ENCODE measurements around the gene TMEM244.

The TMEM244 gene

GRCh38 chr6:129795261-129795660, 65.9 kb downstream of the TMEM244 start:
- H3K36me3 ChIP-seq (ENCODE audit: control insufficient read depth, insufficient read depth, low read length): no peaks in the 10 kb centered on the region
- no peak overlapping the region for H3K9ac ChIP-seq (ENCODE audit: low read depth, low read length)
- H3K27me3 ChIP-seq (ENCODE audit: control insufficient read depth, insufficient read depth, low read length): no peaks in the 10 kb centered on the region
- H3K4me1 ChIP-seq (ENCODE audit: control insufficient read depth, insufficient read depth, low read length): no peaks in the 10 kb centered on the region
- H3K4me3 ChIP-seq (ENCODE audit: low read depth, low read length): no peak overlapping the region
- H3K9me3 ChIP-seq (ENCODE audit: control insufficient read depth, insufficient read depth, low read length): no peaks in the 10 kb centered on the region

GRCh38 chr6:129793447-129793846, 67.7 kb downstream of the TMEM244 start:
- Histone ChIP-seq H3K9me3 (ENCODE audit: control insufficient read depth, insufficient read depth, low read length) (no peaks in the 10 kb centered on the region), H3K27me3 (ENCODE audit: control insufficient read depth, insufficient read depth, low read length) (no peaks in the 10 kb centered on the region), H3K4me1 (ENCODE audit: control insufficient read depth, insufficient read depth, low read length) (no peaks in the 10 kb centered on the region), H3K4me3 (ENCODE audit: low read depth, low read length) (no peak overlapping the region), H3K9ac (ENCODE audit: low read depth, low read length) (no peak overlapping the region), H3K36me3 (ENCODE audit: control insufficient read depth, insufficient read depth, low read length) (no peaks in the 10 kb centered on the region)

- H3K9me3 ChIP-seq (ENCODE audit: control insufficient read depth, insufficient read depth, low read length): no peaks in the 10 kb centered on the region
- no peaks in the 10 kb centered on the region for H3K27me3 ChIP-seq (ENCODE audit: control insufficient read depth, insufficient read depth, low read length)
- H3K4me1 ChIP-seq (ENCODE audit: control insufficient read depth, insufficient read depth, low read length): no peaks in the 10 kb centered on the region
- H3K9ac ChIP-seq (ENCODE audit: low read depth, low read length): no peak overlapping the region
- no peak overlapping the region for H3K4me3 ChIP-seq (ENCODE audit: low read depth, low read length)
- H3K36me3 ChIP-seq (ENCODE audit: control insufficient read depth, insufficient read depth, low read length): no peaks in the 10 kb centered on the region
Measured at GRCh38 chr6:129792049-129792448, 69.1 kb downstream of the TMEM244 start.

GRCh38 chr6:129790785-129791184, 70.3 kb downstream of the TMEM244 start:
- H3K9me3 ChIP-seq (ENCODE audit: control insufficient read depth, insufficient read depth, low read length): no peaks in the 10 kb centered on the region
- H3K4me1 ChIP-seq (ENCODE audit: control insufficient read depth, insufficient read depth, low read length): no peaks in the 10 kb centered on the region
- no peaks in the 10 kb centered on the region for H3K27me3 ChIP-seq (ENCODE audit: control insufficient read depth, insufficient read depth, low read length)
- no peak overlapping the region for H3K4me3 ChIP-seq (ENCODE audit: low read depth, low read length)
- H3K36me3 ChIP-seq (ENCODE audit: control insufficient read depth, insufficient read depth, low read length): no peaks in the 10 kb centered on the region
- no peak overlapping the region for H3K9ac ChIP-seq (ENCODE audit: low read depth, low read length)

- H3K36me3 ChIP-seq (ENCODE audit: control insufficient read depth, insufficient read depth, low read length): no peaks in the 10 kb centered on the region
- H3K4me3 ChIP-seq (ENCODE audit: low read depth, low read length): no peak overlapping the region
- no peak overlapping the region for H3K9ac ChIP-seq (ENCODE audit: low read depth, low read length)
- no peaks in the 10 kb centered on the region for H3K4me1 ChIP-seq (ENCODE audit: control insufficient read depth, insufficient read depth, low read length)
- no peaks in the 10 kb centered on the region for H3K9me3 ChIP-seq (ENCODE audit: control insufficient read depth, insufficient read depth, low read length)
- no peaks in the 10 kb centered on the region for H3K27me3 ChIP-seq (ENCODE audit: control insufficient read depth, insufficient read depth, low read length)
Measured at GRCh38 chr6:129789974-129790373, 71.1 kb downstream of the TMEM244 start.

DNA sequence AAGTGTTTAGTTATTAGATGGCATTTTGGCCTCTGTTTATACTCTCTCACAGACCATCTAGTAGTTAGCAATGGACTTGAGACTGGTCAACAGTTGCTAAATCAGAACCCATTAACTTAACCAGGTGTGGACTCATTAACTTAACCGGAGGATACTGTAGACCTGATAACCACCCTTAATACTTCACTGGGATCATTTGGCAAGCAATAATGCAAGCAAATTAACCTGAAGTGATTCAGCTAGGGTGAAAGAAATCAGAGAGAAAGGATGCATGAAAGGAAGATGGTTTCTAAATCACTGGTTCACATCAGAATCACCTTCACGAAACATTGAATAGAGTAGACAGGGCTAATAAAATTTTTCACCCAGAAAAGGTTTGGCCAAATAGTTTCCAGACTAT, 73.3 kb downstream of the TMEM244 start:
- H3K36me3 ChIP-seq (ENCODE audit: control insufficient read depth, insufficient read depth, low read length): no peaks in the 10 kb centered on the region
- no peak overlapping the region for H3K4me3 ChIP-seq (ENCODE audit: low read depth, low read length)
- H3K4me1 ChIP-seq (ENCODE audit: control insufficient read depth, insufficient read depth, low read length): no peaks in the 10 kb centered on the region
- no peaks in the 10 kb centered on the region for H3K27me3 ChIP-seq (ENCODE audit: control insufficient read depth, insufficient read depth, low read length)
- H3K9me3 ChIP-seq (ENCODE audit: control insufficient read depth, insufficient read depth, low read length): no peaks in the 10 kb centered on the region
- no peak overlapping the region for H3K9ac ChIP-seq (ENCODE audit: low read depth, low read length)

DNA sequence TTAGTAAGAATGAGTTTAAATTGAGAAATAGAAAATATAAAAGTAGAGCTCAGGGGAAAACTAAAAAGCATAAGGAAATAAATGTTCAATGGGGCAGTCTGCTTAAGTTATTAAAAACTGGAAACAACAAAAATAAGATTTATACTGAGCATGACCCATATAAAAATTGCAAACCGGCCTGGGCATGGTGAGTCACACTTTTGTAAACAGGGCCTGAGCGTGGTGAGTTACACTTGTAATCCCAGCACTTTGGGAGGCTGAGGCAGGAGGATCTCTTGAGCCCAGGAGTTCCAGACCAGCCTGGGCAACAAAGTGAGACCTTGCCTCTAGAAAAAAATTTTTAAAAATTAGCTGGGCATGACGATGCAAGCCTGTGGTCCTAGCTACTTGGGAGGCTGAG, 74.6 kb downstream of the TMEM244 start:
- no peaks in the 10 kb centered on the region for H3K36me3 ChIP-seq (ENCODE audit: control insufficient read depth, insufficient read depth, low read length)
- no peak overlapping the region for H3K4me3 ChIP-seq (ENCODE audit: low read depth, low read length)
- no peak overlapping the region for H3K9ac ChIP-seq (ENCODE audit: low read depth, low read length)
- H3K4me1 ChIP-seq (ENCODE audit: control insufficient read depth, insufficient read depth, low read length): no peaks in the 10 kb centered on the region
- H3K9me3 ChIP-seq (ENCODE audit: control insufficient read depth, insufficient read depth, low read length): no peaks in the 10 kb centered on the region
- no peaks in the 10 kb centered on the region for H3K27me3 ChIP-seq (ENCODE audit: control insufficient read depth, insufficient read depth, low read length)

GRCh38 chr6:129785756-129786135, 75.4 kb downstream of the TMEM244 start:
- H3K4me1 ChIP-seq (ENCODE audit: control insufficient read depth, insufficient read depth, low read length): no peaks in the 10 kb centered on the region
- no peaks in the 10 kb centered on the region for H3K27me3 ChIP-seq (ENCODE audit: control insufficient read depth, insufficient read depth, low read length)
- no peaks in the 10 kb centered on the region for H3K36me3 ChIP-seq (ENCODE audit: control insufficient read depth, insufficient read depth, low read length)
- H3K9me3 ChIP-seq (ENCODE audit: control insufficient read depth, insufficient read depth, low read length): no peaks in the 10 kb centered on the region
- no peak overlapping the region for H3K9ac ChIP-seq (ENCODE audit: low read depth, low read length)
- H3K4me3 ChIP-seq (ENCODE audit: low read depth, low read length): no peak overlapping the region

DNA sequence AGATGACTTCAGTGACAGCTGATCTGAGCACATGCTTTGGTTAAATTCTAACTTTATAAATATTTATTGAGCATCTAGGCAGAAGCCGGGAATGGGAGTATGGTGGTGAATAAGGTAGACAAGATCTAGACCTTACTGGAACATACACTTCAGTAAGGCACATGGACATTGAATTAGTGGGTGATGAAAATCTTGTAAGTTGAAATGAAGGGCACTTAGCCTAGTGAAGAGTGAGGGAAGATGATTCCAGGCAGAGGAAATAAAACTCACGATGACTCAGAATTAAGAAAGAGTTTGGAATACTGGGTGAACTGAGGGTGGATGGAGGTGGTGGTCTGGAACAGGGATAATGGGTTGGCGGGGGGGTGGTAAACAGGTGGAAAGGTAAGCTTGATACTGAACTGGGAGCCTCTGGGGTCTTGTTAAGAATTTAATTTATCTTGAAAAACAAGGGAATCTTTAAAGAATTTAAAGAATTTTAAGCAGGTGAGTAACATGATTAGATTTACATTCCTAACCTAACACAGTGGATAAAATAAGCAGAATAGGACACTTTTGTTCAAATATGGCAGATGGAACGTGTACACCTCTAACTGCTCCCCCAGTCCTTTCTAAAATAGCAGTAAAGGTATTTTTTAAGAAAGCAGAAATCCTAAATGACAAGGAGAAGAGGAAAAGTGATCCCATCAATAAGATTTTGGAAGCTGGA, 75.9 kb downstream of the TMEM244 start:
- Histone ChIP-seq H3K27me3 (ENCODE audit: control insufficient read depth, insufficient read depth, low read length) (no peaks in the 10 kb centered on the region), H3K36me3 (ENCODE audit: control insufficient read depth, insufficient read depth, low read length) (no peaks in the 10 kb centered on the region), H3K4me3 (ENCODE audit: low read depth, low read length) (no peak overlapping the region), H3K9me3 (ENCODE audit: control insufficient read depth, insufficient read depth, low read length) (no peaks in the 10 kb centered on the region), H3K9ac (ENCODE audit: low read depth, low read length) (no peak overlapping the region), H3K4me1 (ENCODE audit: control insufficient read depth, insufficient read depth, low read length) (no peaks in the 10 kb centered on the region)

All from iPS-15b (cell line).